Posterior cingulate gyrus (tissue), 11 donors: ENCODE data around the gene NBEA.
"Not testable (repeated sequence)": the region's sequence is repeated elsewhere in the genome, so short reads cannot be mapped to it uniquely, and the experiment has no call there.

Experiments
- DNase-seq, 10 donors: peaks; one replicate each; pipeline versions ENCODE4 v3.0.0 to v3.0.0-alpha.2; 2020 to 2021; ENCODE audit warnings: mixed read lengths in 3 of 10
- intact Hi-C: fragments of 100-400 bp; cut with DNase I; formaldehyde crosslinking; loops from one replicate; pipeline ENCODE4 v1.15.1; 2023

Gene NBEA

DNA sequence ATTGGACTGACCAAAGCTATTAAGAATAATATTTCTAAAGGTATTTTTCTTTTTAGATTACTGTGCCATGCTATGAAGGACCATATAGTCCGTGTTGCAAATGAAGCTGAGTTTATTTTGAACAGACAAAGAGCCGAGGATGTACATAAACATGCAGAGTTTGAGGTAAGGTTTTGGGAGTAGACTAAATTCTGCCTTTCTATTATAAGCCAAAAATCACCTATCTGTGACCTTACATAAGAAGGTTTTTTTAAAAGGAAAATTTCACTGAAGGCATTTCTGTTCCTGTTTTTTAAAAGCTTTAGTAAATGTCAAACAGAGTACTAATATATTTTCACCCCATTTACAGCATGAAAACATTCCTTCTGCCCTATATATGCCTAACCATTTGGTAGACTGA lies 407.0 kb downstream of the NBEA start:
- DNase-seq = no peak
- intact Hi-C loops = no loop called here

DNA sequence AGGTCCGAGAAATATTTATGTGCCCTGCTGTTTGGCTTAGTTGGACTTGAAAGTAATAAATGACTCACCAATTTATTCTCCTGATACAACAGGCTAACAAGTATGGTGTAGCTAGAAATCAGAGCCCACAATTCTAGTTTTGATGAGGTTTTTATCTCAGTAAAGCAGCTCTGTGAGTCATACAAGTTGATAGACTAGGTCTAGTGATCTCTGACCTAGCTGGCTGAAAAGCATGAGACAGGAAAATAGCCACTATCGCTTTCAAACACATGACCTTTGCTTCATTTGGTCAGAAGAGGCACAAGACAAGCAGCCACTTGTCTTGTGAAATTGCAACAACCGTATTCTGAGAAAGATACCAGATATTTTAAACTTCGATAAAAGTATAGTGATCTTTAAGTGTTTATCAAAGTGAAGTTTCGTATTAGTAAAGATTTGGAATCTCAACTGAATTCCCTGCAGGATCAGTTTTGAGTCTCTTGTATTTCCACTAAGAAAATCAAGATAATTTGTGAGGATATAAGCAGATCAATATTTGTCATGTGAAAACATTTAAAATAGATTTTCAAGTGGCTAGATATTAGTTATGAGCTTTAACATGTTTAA lies 407.7 kb downstream of the NBEA start:
- intact Hi-C loops = no loop called here

DNA sequence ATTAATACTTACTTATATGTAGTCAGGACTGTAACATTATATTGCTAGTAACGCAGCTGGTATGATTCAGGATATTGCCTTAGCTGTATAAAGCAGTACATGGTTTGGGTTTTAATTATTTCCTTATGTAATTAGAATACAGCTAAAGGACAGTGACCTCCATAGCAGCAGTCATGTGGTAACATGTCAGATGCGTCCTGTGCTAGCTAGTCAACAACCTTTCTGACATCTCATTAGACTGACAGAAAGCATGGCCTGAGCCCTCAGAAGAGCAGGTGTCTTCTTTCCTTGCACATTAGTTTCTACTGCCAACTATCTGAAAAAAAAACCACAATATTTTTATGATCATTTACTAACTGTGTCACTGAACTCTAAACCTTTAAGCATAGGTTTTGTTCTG lies 412.2 kb downstream of the NBEA start:
- intact Hi-C loops = no loop called here
- DNase-seq = no peak

More for the DNA sequence above, 407.7 kb downstream of the NBEA start:
- DNase-seq = no peak

DNA sequence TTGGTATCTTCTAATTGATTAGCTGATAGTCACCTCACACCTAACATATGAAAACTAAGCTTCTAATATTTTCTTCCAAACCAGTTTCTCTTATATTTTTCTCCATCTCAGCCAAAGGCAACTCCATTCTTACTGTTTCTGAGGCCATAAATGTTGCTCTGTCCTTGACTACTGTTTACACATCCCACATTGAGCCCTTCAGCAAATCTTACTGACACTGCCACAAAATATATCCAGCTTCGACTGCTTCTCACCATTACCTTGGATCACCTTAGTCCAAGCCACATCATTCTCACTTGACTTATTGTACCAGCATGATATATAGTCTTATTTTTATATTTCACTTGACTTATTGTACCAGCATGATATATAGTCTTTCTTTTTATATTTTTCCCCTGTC lies 412.8 kb downstream of the NBEA start:
- no peak for DNase-seq
- intact Hi-C loops = no loop called here

DNA sequence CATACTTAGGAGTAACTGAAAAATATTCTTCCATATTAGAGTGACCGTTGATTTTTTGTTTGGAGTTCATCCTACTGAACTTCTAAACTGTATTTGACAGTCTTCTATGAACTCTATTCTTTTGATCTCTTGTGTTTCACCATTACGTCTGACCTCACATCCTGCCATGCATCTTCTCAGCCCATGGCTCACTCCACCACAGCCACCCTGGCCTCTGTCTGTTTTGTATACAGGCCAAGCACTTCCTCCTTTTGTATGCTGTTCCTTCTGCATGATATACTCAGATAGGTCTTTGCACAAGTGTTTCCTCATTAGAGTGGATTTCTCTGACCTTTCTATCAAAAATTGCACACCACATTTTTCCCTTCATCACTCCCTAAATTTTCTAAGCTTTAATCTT lies 414.5 kb downstream of the NBEA start:
- DNase-seq = no peak
- intact Hi-C loops = no loop called here

GRCh38 chr13:35365883-35366282 lies 423.8 kb downstream of the NBEA start:
- intact Hi-C loops = no loop called here
- DNase-seq = no peak

DNA sequence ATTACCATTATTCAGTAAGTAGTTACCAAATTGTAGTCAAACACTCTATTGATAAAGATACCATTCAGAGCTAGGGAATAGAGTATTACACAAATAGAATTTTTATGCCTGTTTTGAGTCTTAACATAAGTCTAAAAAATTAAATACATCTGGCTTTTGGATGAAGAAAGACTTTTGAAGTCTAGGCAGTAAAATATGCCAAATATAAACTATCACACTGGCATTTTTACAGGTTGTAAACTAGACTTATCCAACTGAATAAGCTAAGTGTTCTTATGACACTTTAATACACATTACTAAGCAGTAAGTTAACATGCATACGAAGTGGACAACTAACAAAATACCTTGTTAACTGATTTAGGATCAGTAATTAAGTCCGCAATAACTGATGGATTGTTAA lies 425.5 kb downstream of the NBEA start:
- intact Hi-C loops = no loop called here
- DNase-seq = no peak

DNA sequence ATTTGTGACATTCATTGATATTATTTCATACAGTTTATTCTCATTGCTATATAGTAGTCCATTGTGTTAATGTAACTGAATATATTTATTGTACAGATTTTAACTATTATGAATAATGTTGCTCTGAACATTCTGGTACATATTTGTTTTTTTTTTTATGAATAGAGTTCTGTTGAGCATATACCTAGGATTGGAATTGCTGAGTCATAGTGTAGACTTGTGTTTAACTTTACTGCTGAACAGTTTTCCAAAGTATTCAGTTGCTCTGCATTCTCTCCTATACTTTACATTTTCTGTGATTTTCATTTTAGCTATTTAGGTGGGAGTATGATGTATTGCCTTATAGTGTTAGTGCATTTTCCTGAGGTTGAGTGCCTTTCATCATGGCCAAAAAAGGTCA lies 436.9 kb downstream of the NBEA start:
- intact Hi-C loops = no loop called here

GRCh38 chr13:35379663-35380062 lies 437.6 kb downstream of the NBEA start:
- intact Hi-C loops = no loop called here
- no peak for DNase-seq

More for the DNA sequence above, 436.9 kb downstream of the NBEA start:
- DNase-seq = no peak

GRCh38 chr13:35387682-35388250 lies 445.7 kb downstream of the NBEA start:
- DNase-seq = no peak
- intact Hi-C loops = no loop called here

- intact Hi-C loops = no loop called here
- no peak for DNase-seq
Measured at GRCh38 chr13:35388441-35389355, 446.6 kb downstream of the NBEA start.

DNA sequence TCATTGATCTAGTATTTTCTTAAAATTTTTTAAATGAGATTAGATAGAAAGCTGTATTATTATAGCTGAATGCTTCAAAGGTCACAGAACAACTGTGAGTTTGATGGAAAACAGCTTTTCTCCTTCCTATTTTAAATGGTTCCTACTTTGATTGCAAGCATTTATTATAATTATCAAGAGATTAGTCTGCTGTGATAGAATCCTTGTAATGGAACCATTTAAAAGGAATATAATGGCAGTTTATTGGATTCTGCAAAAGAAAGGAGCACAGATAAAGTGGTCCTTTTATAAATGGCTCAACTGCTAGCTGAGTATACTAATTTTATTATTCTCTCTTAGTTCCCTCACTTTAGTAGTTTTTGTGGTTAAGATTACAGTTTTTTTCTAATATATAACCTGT lies 447.5 kb downstream of the NBEA start:
- no peak for DNase-seq
- intact Hi-C loops = no loop called here

GRCh38 chr13:35392768-35393167 lies 450.7 kb downstream of the NBEA start:
- DNase-seq = no peak
- intact Hi-C loops = no loop called here

GRCh38 chr13:35393886-35394285 lies 451.8 kb downstream of the NBEA start:
- DNase-seq = no peak
- intact Hi-C loops = no loop called here

GRCh38 chr13:35408285-35408684 lies 466.2 kb downstream of the NBEA start:
- DNase-seq, intact Hi-C loops: not testable (repeated sequence)

DNA sequence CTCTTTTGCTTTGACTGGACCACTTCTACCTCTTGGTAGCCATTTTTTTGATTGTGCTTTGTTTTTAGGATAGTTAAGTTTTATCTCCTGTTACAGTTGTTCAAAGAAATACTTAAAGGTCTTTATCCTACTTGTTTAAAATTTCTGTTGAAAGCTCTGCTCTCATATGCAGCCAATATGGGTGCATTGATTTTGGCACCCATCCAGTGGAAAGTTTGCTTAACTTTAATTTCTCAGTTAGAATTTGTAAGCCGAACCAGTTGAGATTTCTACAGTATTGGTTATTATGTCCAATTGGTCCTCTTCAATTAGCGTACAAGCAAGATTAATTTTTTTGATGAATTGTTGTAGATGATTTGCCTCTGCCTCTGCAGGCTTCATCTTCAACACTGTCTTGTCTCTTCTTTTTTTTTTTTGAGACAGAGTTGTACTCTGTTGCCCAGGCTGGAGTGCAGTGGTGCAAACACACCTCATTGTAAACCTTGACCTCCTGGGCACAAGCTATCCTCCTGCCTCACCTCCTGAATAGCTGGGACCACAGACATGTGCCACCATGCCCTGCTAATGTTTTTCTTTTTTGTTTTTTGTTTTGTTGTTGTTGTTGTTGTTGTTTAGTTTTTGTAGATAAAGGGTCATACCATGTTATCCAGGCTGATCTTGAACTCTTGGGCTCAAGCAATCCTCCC lies 469.1 kb downstream of the NBEA start:
- intact Hi-C loops = no loop called here
- no peak for DNase-seq

DNA sequence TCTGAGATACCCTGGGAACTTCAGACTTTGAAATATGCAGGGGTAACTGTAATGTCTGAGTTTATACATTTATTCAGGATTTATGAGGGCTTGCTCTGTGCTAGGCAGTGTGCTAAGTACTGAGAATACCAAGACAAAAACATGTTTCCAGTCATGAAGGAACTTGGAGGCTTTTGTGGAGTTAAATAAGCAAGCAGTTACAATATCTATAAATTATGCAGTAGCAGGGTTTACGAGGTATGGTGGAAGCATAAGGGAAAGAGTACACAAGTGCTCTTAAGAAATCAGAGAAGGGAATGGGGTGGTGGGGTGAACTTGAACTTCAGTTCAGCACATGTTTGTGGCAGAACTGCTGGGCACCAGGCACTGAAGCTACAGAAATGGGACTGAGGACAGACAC lies 506.4 kb downstream of the NBEA start:
- no peak for DNase-seq
- intact Hi-C loops = no loop called here

DNA sequence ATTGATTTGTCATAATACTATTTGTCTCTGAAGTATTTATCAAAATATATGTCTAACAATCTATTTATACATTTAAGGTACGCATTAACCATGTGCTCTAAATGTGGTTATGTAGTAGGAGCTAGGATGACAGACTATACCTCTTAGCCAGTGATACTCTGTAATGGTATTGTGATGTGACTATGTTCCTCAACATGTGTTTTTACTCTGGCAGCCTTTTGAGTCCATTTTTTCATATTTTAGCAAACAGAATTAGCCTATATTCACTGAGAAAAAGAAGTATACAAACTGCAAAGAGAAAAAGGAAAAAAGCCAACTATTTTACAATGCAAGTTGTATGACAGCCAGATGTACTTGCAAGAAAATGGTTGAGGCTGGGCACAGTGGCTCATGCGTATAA lies 507.8 kb downstream of the NBEA start:
- intact Hi-C loops = no loop called here
- no peak for DNase-seq

GRCh38 chr13:35455022-35455421 lies 513.0 kb downstream of the NBEA start:
- no peak for DNase-seq
- intact Hi-C loops = no loop called here

DNA sequence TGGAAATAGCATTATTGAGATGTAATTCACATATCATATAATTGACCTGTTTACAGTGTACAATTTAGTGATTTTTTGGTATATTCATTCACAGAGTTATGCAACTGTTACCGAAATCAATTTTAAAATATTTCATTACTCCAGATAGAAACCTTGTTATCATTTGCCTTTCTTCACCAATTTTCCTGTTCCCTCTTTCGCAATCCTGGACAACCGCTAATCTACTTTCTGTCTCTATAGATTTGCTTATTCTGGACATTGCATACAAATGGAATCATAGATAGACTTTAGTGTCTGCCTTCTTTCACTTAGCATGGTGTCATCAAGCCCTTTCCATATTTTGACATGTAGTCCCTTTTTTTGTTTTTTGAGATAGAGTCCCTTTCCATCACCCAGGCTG lies 515.2 kb downstream of the NBEA start:
- DNase-seq = no peak
- intact Hi-C loops = no loop called here

DNA sequence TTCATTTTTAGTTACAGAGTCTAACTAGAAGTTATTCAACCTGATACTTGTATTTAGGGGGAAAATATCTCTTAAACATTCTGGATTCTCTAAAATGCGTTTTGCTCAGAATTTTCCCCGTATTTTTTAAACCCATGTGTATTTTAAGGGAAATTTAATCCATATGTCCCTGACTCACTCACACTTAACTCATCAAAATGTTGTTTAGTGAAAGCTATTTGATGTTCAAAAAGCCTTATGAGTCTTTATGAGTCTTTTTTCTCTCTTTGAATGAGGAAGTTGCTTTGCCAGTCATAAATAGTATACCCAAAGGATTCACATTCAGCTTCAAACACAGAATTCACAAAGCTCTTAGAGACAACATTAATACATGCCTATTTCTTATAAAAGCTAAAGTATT lies 518.0 kb downstream of the NBEA start:
- intact Hi-C loops = no loop called here

More for the DNA sequence above, 518.0 kb downstream of the NBEA start:
- DNase-seq = no peak
